NCI-H1048 (cell line): ENCODE data around the gene SETBP1.

Source experiments
- DNase-seq: peaks from one replicate; lab custom pipeline; 2025; lab: John Stamatoyannopoulos, UW

SETBP1 gene

DNA sequence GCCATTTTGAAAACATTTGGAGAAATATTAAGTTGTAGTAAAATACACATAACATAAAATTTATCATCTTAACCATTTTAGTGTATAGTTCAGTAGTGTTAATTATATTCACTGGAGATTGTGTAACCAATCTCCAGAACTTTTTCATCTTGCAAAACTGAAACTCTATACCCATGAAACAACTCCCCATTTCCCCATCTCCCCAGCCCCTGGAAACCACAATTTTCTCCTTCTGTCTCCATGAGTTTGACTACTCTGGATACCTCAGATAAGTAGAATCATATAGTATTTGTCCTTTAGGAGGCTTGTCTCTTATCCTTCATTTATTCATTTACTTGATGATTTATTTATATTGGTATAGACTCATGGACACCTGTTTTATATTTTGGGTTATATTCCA, 392.9 kb downstream of the SETBP1 start:
- no peak for DNase-seq

GRCh38 chr18:45081566-45082181, 401.0 kb downstream of the SETBP1 start:
- no peak for DNase-seq

GRCh38 chr18:45083226-45083855, 402.7 kb downstream of the SETBP1 start:
- DNase-seq, result no peak

- DNase-seq, result no peak
Observed at GRCh38 chr18:45084206-45084605, 403.5 kb downstream of the SETBP1 start.

GRCh38 chr18:45085916-45086624, 405.4 kb downstream of the SETBP1 start:
- no peak for DNase-seq

- DNase-seq, result no peak
Observed at GRCh38 chr18:45086777-45087176, 406.1 kb downstream of the SETBP1 start.

DNA sequence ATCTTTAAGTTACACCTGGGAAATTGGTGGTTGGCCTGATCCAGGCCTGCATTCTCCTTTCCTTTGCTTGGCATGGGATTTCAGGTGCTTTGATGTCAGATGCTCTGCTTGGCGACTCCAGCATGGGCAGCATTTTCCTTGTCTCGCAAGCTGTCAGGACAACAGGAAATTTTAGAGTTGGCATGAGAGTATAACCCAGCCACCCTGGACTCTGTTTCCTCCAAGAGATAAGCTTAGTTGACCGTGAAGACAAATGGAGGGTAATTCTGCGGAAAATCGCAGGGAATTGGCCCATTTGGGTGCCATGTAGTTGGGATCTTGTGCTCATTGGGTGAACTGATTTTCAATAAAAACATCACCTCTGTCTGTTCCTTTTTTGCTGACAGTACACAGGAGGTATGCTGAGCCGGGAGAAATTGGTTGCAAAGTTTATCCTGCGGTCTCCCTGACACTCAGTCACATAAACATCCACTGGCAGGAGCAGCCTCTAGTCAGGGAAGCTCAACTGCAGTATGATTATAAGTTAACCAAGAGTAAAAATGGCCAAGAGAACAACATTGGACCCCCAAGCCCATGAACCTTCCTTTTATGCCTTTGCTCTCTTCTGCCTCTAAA, 409.9 kb downstream of the SETBP1 start:
- DNase-seq, result no peak

DNA sequence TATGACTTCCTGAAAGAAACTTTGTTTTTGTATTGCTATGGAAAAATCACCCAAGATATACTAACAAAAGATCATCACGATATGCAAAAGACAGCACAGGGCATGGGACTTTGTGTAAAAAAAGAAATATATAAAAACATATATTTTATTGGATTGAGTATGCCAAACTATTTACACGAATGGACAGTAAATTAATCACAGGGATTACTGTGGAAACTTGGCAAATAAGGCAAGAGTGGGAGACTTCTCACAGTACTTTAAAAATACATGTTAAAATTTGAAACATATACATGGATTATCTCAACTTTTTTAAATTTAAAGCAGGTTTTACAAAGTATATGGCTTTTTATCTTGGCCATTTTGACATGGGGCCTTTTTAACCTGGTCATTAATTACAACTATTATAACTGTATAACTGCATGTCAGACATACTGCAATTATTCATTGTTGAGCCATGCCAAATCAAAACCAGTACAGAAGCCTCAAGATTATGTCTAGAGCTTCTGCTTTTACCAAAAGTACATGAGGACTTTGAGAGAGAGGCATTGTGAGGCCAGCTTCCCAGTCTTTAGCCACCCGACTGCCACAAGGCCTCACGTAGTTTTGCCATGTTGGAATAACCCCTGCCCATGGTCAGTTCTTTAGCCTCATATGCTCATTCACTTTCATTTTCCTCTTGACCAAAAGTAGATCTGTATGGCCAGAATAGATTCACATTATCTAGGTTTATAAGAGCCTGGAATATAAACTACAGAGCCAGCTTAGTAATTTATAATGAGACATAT, 419.8 kb downstream of the SETBP1 start:
- no peak for DNase-seq

GRCh38 chr18:45102126-45102525, 421.4 kb downstream of the SETBP1 start:
- DNase-seq, result no peak

GRCh38 chr18:45102863-45103262, 422.2 kb downstream of the SETBP1 start:
- DNase-seq, result no peak

- no peak for DNase-seq
Observed at GRCh38 chr18:45103319-45104048, 422.8 kb downstream of the SETBP1 start.

- DNase-seq, result no peak
Observed at GRCh38 chr18:45104049-45104395, 423.3 kb downstream of the SETBP1 start.

DNA sequence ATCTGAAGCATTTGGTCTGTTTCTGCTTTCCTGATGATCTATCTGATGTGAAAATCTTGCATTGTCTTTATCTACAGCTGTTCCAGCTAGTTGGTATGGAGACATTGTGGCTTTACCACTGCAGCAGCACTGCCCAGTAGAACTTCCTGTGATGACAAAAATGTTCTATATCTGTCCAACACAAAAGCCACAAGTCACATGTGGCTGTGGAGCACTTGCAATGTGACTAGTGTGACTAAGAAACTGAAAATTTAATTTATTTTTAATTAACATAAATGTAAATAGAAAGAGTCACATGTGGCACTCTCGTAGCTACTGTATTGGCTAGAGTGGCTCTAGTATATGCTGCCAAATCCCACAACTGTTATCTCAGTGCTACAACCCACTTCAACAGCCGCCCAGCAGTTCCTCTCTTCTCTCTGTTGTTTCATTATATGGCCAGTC, 425.7 kb downstream of the SETBP1 start:
- DNase-seq, result no peak

- no peak for DNase-seq
Observed at GRCh38 chr18:45107425-45107824, 426.7 kb downstream of the SETBP1 start.

DNA sequence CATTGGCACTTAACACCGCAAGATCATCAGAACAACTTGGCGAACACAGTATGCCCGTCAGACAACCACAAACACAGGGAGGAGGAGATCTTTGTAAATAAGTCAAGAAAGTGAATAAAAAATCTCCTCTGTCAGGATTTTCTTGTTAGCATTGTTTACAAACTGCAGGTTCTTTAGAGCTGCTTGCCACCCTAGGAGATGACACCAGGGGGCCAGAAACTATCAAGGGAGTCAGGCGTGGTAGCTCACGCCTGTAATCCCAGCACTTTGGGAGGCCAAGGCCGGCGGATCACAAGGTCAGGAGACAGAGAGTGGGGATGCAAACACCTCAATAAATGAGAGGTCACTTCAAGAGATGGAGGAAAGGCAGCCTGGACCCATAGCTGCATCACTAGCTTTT, 428.1 kb downstream of the SETBP1 start:
- no peak for DNase-seq

- DNase-seq, result no peak
Observed at GRCh38 chr18:45109271-45109670, 428.6 kb downstream of the SETBP1 start.

- DNase-seq, result no peak
Observed at GRCh38 chr18:45109706-45110105, 429.0 kb downstream of the SETBP1 start.

DNA sequence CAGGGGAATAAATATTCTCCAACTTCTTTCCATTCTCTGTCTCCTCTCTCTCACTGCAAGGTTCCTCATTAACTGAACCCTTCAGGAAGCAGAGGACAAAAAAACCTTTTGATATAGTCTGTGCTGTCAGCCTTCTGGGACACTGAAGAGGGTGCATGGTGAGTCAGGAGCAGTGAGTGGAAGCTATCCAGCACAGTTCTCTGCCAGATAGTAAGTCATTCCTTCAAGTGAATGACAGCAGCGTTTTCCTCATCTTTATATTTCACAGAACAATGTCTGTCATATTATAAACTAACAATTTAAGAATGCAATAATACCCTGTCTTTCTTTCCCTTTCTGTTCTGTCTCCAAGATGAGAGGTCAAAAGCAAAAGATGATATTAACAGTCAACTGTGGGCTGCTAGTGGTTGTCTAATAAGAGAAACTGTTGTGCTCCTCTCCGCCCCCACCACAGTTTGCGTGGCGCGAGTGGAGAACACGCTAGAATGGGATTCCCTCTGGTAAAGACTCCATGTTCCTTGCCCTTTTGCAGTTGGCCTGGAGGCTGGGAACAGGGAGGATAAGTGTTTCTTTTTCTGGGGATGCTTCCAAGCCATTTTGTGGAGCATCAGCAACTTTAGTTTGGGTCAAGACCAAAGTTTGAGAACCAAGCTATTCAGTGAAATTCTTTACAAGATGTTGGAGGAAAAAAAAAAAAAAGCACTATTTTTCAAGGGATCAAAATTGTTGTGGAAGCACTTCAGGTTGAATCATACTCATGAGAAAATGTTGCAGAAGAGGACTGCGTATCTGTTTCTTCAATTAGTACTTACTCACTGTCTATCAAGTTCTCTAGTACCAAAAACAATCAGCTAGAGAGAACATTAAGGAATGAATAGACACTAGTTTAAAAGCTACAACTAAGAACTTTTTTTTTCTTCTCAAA, 430.2 kb downstream of the SETBP1 start:
- no peak for DNase-seq

DNA sequence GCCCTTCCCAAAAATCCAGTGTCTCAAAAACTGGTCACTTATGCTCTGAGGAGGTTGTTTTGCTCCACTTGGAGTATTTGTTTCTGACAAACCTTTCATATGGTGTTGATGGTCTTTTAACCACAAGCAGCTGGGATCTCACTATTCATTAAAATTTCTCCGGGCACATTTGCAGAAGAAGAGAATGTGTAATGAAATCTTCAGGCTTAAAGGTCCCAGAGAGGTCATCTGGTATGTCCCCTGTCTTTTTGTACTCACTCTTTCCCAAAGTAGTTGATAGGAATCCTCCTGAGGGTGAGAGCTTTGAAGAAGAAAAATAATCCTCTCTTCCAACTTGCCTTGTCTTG, 430.8 kb downstream of the SETBP1 start:
- DNase-seq, result no peak

- DNase-seq, result no peak
Observed at GRCh38 chr18:45112682-45113081, 432.0 kb downstream of the SETBP1 start.

DNA sequence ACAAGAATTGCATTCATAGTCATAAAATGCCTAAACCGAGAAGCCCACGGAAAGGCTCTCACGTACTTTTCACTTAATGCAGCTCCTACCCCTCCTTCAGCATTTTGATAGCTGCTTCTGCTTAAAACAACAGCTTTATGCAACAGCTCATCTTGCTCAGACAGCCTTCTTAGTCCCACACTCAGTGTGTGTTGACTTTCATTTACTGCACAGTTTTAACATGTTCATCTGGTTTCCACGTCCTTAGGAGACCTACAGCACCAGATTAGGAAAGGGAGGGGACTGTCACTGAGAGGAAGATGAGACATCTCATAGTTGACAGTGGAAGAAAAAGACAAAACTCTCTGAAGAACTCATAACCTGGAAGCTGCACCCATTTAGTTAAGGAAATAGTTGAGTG, 435.4 kb downstream of the SETBP1 start:
- DNase-seq, result no peak
